GM23338 (cell line): ENCODE measurements around the gene EBF4. TPM values are rescaled to one million over a fixed set of nuclear protein-coding genes. Genes with fewer than 3 reads are reported as not detected.

Experiments
- ATAC-seq: fragments of 200-7000 bp; cut with Tn5 transposase; 3 replicates; pipeline ENCODE4 v1.9.1; 2020
- DNase-seq: peaks from one replicate; pipeline ENCODE4 v3.0.0-alpha.2; 2015; ENCODE audit warnings: low spot score
- H2AFZ ChIP-seq: fragments of 200-600 bp; sonication (generic); 2 replicates; pipeline ENCODE4 v1.8.0; 2016; ENCODE audit warnings: antibody characterized with exemption, mild to moderate bottlenecking, moderate library complexity
- H3F3A ChIP-seq: fragments of 200-600 bp; sonication (generic); replicated peaks from 2 replicates; pipeline ENCODE4 v1.8.0; 2017; ENCODE audit warnings: antibody characterized with exemption, mixed run types, low read depth
- H3K27ac ChIP-seq: fragments of 200-600 bp; sonication (generic); 2 replicates; pipeline ENCODE4 v1.6.1; 2016; ENCODE audit warnings: low read depth
- H3K27me3 ChIP-seq: fragments of 200-600 bp; sonication (generic); 2 replicates; pipeline ENCODE4 v1.8.0; 2016; ENCODE audit warnings: mild to moderate bottlenecking, mixed run types, moderate library complexity; ENCODE audit not compliant: insufficient read depth
- H3K36me3 ChIP-seq: fragments of 200-600 bp; sonication (generic); 2 replicates; pipeline ENCODE4 v1.8.0; 2016; ENCODE audit warnings: mild to moderate bottlenecking; ENCODE audit not compliant: insufficient read depth
- H3K4me1 ChIP-seq: fragments of 200-600 bp; sonication (generic); 2 replicates; pipeline ENCODE4 v1.8.0; 2016; ENCODE audit warnings: mild to moderate bottlenecking, moderate library complexity; ENCODE audit not compliant: insufficient read depth
- H3K4me2 ChIP-seq: fragments of 200-600 bp; sonication (generic); 2 replicates; pipeline ENCODE4 v1.7.1; 2017; ENCODE audit warnings: mixed run types
- H3K4me3 ChIP-seq: fragments of 200-600 bp; sonication (generic); 2 replicates; pipeline ENCODE4 v1.6.1; 2016; ENCODE audit warnings: mixed run types
- H3K79me2 ChIP-seq: fragments of 200-600 bp; sonication (generic); replicated peaks from 2 replicates; pipeline ENCODE4 v1.8.0; 2017; ENCODE audit warnings: mild to moderate bottlenecking; ENCODE audit not compliant: insufficient read depth
- H3K9me2 ChIP-seq: fragments of 200-600 bp; sonication (generic); 2 replicates; pipeline ENCODE4 v1.8.0; 2017; ENCODE audit not compliant: insufficient read depth
- H4K20me1 ChIP-seq: fragments of 200-600 bp; sonication (generic); replicated peaks from 2 replicates; pipeline ENCODE4 v1.8.0; 2017; ENCODE audit warnings: mild to moderate bottlenecking; ENCODE audit not compliant: insufficient read depth
- H3K27ac Mint-ChIP-seq: 2 replicates; pipeline ENCODE4 v1.8.0; 2020; ENCODE audit warnings: inconsistent platforms, mild to moderate bottlenecking, moderate library complexity, mixed read lengths
- H3K27me3 Mint-ChIP-seq: 3 replicates; pipeline ENCODE4 v1.8.0; 2022; ENCODE audit warnings: low read depth, mild to moderate bottlenecking, moderate library complexity, mixed read lengths, inconsistent platforms; ENCODE audit not compliant: insufficient read depth, poor library complexity
- H3K36me3 Mint-ChIP-seq: 3 replicates; pipeline ENCODE4 v1.8.0; 2021; ENCODE audit warnings: low read depth, mild to moderate bottlenecking, inconsistent platforms, moderate library complexity, mixed read lengths
- H3K4me1 Mint-ChIP-seq: 3 replicates; pipeline ENCODE4 v1.8.0; 2020; ENCODE audit warnings: mild to moderate bottlenecking, inconsistent platforms, mixed read lengths
- H3K4me3 Mint-ChIP-seq: 3 replicates; pipeline ENCODE4 v1.8.0; 2021; ENCODE audit warnings: moderate library complexity, mild to moderate bottlenecking, inconsistent platforms, mixed read lengths
- H3K9me3 Mint-ChIP-seq: 3 replicates; pipeline ENCODE4 v1.8.0; 2020; ENCODE audit warnings: moderate library complexity, mild to moderate bottlenecking, inconsistent platforms, mixed read lengths
- CTCF ChIP-seq, 2 experiments: fragments of 200-600 bp in 1 of 2; sonication (generic) in 1 of 2; conservative IDR thresholded peaks; 2 replicates each; pipeline versions ENCODE4 v1.5.1 to v1.6.1; 2016 to 2017; ENCODE audit warnings: antibody characterized with exemption in 2 of 2, low read depth in 2 of 2, mild to moderate bottlenecking in 2 of 2, moderate library complexity in 1 of 2
- EZH2 ChIP-seq: fragments of 200-600 bp; sonication (generic); IDR thresholded peaks from one replicate; pipeline ENCODE4 v1.8.0; 2017; ENCODE audit warnings: antibody characterized with exemption, mild to moderate bottlenecking, low read depth; ENCODE audit not compliant: unreplicated experiment
- EZH2phosphoT487 ChIP-seq: fragments of 200-600 bp; sonication (generic); IDR thresholded peaks from one replicate; pipeline ENCODE4 v1.8.1; 2018; ENCODE audit warnings: antibody characterized with exemption; ENCODE audit not compliant: unreplicated experiment
- JUNB ChIP-seq: IDR thresholded peaks from one replicate; pipeline ENCODE4 v1.6.1; 2016; ENCODE audit warnings: antibody characterized with exemption; ENCODE audit not compliant: unreplicated experiment
- NANOG ChIP-seq: IDR thresholded peaks from 2 replicates; pipeline ENCODE4 v1.6.1; 2016; ENCODE audit warnings: antibody characterized with exemption, borderline replicate concordance
- POLR2AphosphoS5 ChIP-seq: IDR thresholded peaks from 2 replicates; pipeline ENCODE4 v1.6.1; 2016; ENCODE audit warnings: antibody characterized with exemption, low read depth
- REST ChIP-seq: IDR thresholded peaks from one replicate; pipeline ENCODE4 v1.6.1; 2018; ENCODE audit warnings: antibody characterized with exemption; ENCODE audit not compliant: unreplicated experiment
- STAT1 ChIP-seq: IDR thresholded peaks from one replicate; pipeline ENCODE4 v1.6.1; 2016; ENCODE audit warnings: antibody characterized with exemption; ENCODE audit not compliant: unreplicated experiment
- ZNF114 ChIP-seq: fragments of 250-450 bp; sonication (Bioruptor Pico); IDR thresholded peaks from 2 replicates; pipeline ENCODE4 v1.5.0; 2020; ENCODE audit warnings: mild to moderate bottlenecking, moderate library complexity
- ZNF331 ChIP-seq: fragments of 250-450 bp; sonication (Bioruptor Pico); IDR thresholded peaks from 2 replicates; pipeline ENCODE4 v1.5.0; 2020; ENCODE audit warnings: low read depth, mild to moderate bottlenecking, moderate library complexity
- polyA plus RNA-seq: library from polyadenylated mRNA; unstranded; fragments of >200 nt; fragmentation: Nextera tagmentation; extraction: Ambion mirVana; gene quantifications from 2 replicates; pipeline ENCODE4 v1.2.1, GENCODE V29; 2016
- total RNA-seq: library from RNA; depleted of rRNA; stranded (reverse); fragments of >200 nt; shearing (Covaris generic); gene quantifications from 2 replicates; pipeline ENCODE4 v1.2.3, GENCODE V29; 2014
- TF ChIP-seq, protein P1 (sequence below): IDR thresholded peaks from 2 replicates; pipeline ENCODE4 v1.6.1; 2016; ENCODE audit warnings: antibody characterized with exemption

Gene EBF4
- total and polyA plus RNA-seq, 2 experiments from 2014 or later = 0.66 to 1.6 TPM

- Histone ChIP-seq H3K79me2 (peaks cover 48% of the 10 kb centered on the region), H3K9me2 (no peaks in the 10 kb centered on the region), H3K4me1 (peaks cover 15% of the 10 kb centered on the region), H3K4me3 (peak overlapping the region; percentile 99), H4K20me1 (peaks cover 50% of the 10 kb centered on the region), H3K4me2 (peak overlapping the region; percentile 100), H3K27me3 (no peaks in the 10 kb centered on the region), H3K27ac (peak overlapping the region; percentile 85), H2AFZ (no peak overlapping the region), H3K36me3 (peaks cover 55% of the 10 kb centered on the region), H3F3A (peaks cover 58% of the 10 kb centered on the region)
- Mint-ChIP-seq H3K9me3 (peaks cover 4% of the 10 kb centered on the region), H3K36me3 (peaks cover 63% of the 10 kb centered on the region), H3K27me3 (peaks cover 26% of the 10 kb centered on the region), H3K27ac (peak overlapping the region; percentile 86), H3K4me3 (peak overlapping the region; percentile 94), H3K4me1 (peaks cover 20% of the 10 kb centered on the region)
- DNase-seq (no peak), ATAC-seq (no peak)
- no peak; the same call in 1 of the 2 replicates for TF ChIP-seq POLR2AphosphoS5
- no peak for TF ChIP-seq NANOG
- TF ChIP-seq, protein P1, sequence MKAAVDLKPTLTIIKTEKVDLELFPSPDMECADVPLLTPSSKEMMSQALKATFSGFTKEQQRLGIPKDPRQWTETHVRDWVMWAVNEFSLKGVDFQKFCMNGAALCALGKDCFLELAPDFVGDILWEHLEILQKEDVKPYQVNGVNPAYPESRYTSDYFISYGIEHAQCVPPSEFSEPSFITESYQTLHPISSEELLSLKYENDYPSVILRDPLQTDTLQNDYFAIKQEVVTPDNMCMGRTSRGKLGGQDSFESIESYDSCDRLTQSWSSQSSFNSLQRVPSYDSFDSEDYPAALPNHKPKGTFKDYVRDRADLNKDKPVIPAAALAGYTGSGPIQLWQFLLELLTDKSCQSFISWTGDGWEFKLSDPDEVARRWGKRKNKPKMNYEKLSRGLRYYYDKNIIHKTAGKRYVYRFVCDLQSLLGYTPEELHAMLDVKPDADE = no peak
- TF ChIP-seq STAT1 = no peak
- no peak for TF ChIP-seq REST
- no peak for TF ChIP-seq CTCF (conservative IDR thresholded peaks at IDR 0.05; ENCODE audit: low read depth in 2 of 2)
- TF ChIP-seq ZNF331 (CRISPR knock-in tag) = no peak
- no peak for TF ChIP-seq EZH2
- TF ChIP-seq ZNF114 (CRISPR knock-in tag) = no peak
- TF ChIP-seq JUNB = no peak
- TF ChIP-seq EZH2phosphoT487 = no peak
These were observed 38.8 kb upstream of the EBF4 start for GRCh38 chr20:2653556-2654383.
